SK-N-SH treated with all-trans-retinoic acid at 6 μM for 48 hours (cell line): ENCODE measurements around the gene ACOX3.

Experiments used
- ATAC-seq: fragments of 200-7000 bp; cut with Tn5 transposase; 3 replicates; pipeline ENCODE4 v1.9.1; 2020; ENCODE audit warnings: mild to moderate bottlenecking, moderate library complexity
- ARNTL ChIP-seq: fragments of 450-650 bp; formaldehyde crosslinking; IDR thresholded peaks from 2 replicates; pipeline ENCODE4 v1.5.0; 2020; ENCODE audit warnings: low read depth, mild to moderate bottlenecking, moderate library complexity, borderline replicate concordance
- BACH2 ChIP-seq: fragments of 250-450 bp; sonication (Bioruptor Pico); IDR thresholded peaks from 2 replicates; pipeline ENCODE4 v1.9.0; 2021; ENCODE audit warnings: mild to moderate bottlenecking, borderline replicate concordance
- CREB5 ChIP-seq: fragments of 250-450 bp; sonication (Bioruptor Pico); IDR thresholded peaks from 2 replicates; pipeline ENCODE4 v1.5.1; 2020; ENCODE audit warnings: low read depth, mild to moderate bottlenecking, moderate library complexity
- CSRNP3 ChIP-seq: fragments of 250-450 bp; sonication (Bioruptor Pico); IDR thresholded peaks from 2 replicates; pipeline ENCODE4 v1.5.1; 2021; ENCODE audit warnings: mild to moderate bottlenecking, moderate library complexity
- ESRRG ChIP-seq: fragments of 250-450 bp; sonication (Bioruptor Pico); IDR thresholded peaks from 2 replicates; pipeline ENCODE4 v1.6.1; 2021; ENCODE audit warnings: mild to moderate bottlenecking
- GLIS3 ChIP-seq: fragments of 250-450 bp; sonication (Bioruptor Pico); IDR thresholded peaks from 2 replicates; pipeline ENCODE4 v1.5.0; 2020; ENCODE audit warnings: mild to moderate bottlenecking, moderate library complexity
- ISL1 ChIP-seq: fragments of 250-450 bp; sonication (Bioruptor Pico); IDR thresholded peaks from 2 replicates; pipeline ENCODE4 v2.1.2; 2022; ENCODE audit warnings: mild to moderate bottlenecking, moderate library complexity
- OSR1 ChIP-seq: fragments of 250-450 bp; sonication (Bioruptor Pico); IDR thresholded peaks from 2 replicates; pipeline ENCODE4 v1.8.0; 2022; ENCODE audit warnings: moderate library complexity, mild to moderate bottlenecking, inconsistent platforms
- POU6F1 ChIP-seq: fragments of 250-450 bp; sonication (Bioruptor Pico); IDR thresholded peaks from 2 replicates; pipeline ENCODE4 v1.8.0; 2021; ENCODE audit warnings: low read depth, mild to moderate bottlenecking, moderate library complexity, borderline replicate concordance
- PPARA ChIP-seq: fragments of 250-450 bp; sonication (Bioruptor Pico); IDR thresholded peaks from 2 replicates; pipeline ENCODE4 v1.5.0; 2020; ENCODE audit warnings: mild to moderate bottlenecking, borderline replicate concordance
- RARB ChIP-seq: fragments of 250-450 bp; sonication (Bioruptor Pico); IDR thresholded peaks from 2 replicates; pipeline ENCODE4 v1.8.0; 2021; ENCODE audit warnings: mild to moderate bottlenecking, moderate library complexity
- SNAI2 ChIP-seq: fragments of 250-450 bp; sonication (Bioruptor Pico); IDR thresholded peaks from 2 replicates; pipeline ENCODE4 v1.5.0; 2020; ENCODE audit warnings: mild to moderate bottlenecking, moderate library complexity
- TCF4 ChIP-seq: fragments of 250-450 bp; sonication (Bioruptor Pico); IDR thresholded peaks from 2 replicates; pipeline ENCODE4 v1.8.0; 2021; ENCODE audit warnings: mild to moderate bottlenecking, moderate library complexity, borderline replicate concordance
- TOX ChIP-seq: fragments of 250-450 bp; sonication (Bioruptor Pico); IDR thresholded peaks from 2 replicates; pipeline ENCODE4 v1.8.0; 2021; ENCODE audit warnings: mild to moderate bottlenecking, moderate library complexity, borderline replicate concordance
- TSHZ2 ChIP-seq: fragments of 250-450 bp; sonication (Bioruptor Pico); IDR thresholded peaks from 2 replicates; pipeline ENCODE4 v1.5.0; 2020; ENCODE audit warnings: mild to moderate bottlenecking, moderate library complexity
- ZC3H10 ChIP-seq: fragments of 250-450 bp; sonication (Bioruptor Pico); IDR thresholded peaks from 2 replicates; pipeline ENCODE4 v1.5.1; 2021; ENCODE audit warnings: mild to moderate bottlenecking, moderate library complexity
- ZFP3 ChIP-seq: fragments of 250-450 bp; sonication (Bioruptor Pico); IDR thresholded peaks from 2 replicates; pipeline ENCODE4 v1.5.0; 2020; ENCODE audit warnings: mild to moderate bottlenecking, moderate library complexity
- ZFP30 ChIP-seq: fragments of 450-650 bp; formaldehyde crosslinking; IDR thresholded peaks from 2 replicates; pipeline ENCODE4 v1.5.0; 2022; ENCODE audit warnings: mild to moderate bottlenecking, moderate library complexity
- ZNF565 ChIP-seq: fragments of 450-650 bp; formaldehyde crosslinking; conservative IDR thresholded peaks from 2 replicates; pipeline ENCODE4 v1.5.0; 2020; ENCODE audit warnings: low read depth, mild to moderate bottlenecking, moderate library complexity
- ZNF70 ChIP-seq: fragments of 450-650 bp; formaldehyde crosslinking; IDR thresholded peaks from 2 replicates; pipeline ENCODE4 v1.5.0; 2020; ENCODE audit warnings: mild to moderate bottlenecking, moderate library complexity
- ZNF8 ChIP-seq: fragments of 450-650 bp; formaldehyde crosslinking; IDR thresholded peaks from 2 replicates; pipeline ENCODE4 v1.5.0; 2020; ENCODE audit warnings: mild to moderate bottlenecking, moderate library complexity

The ACOX3 gene

GRCh38 chr4:8464381-8464780 lies 23.9 kb upstream of the ACOX3 start:
- TF ChIP-seq RARB (CRISPR knock-in tag) (no peak), ZNF565 (CRISPR knock-in tag) (no peak), POU6F1 (CRISPR knock-in tag) (no peak), CREB5 (CRISPR knock-in tag) (no peak), TOX (CRISPR knock-in tag) (no peak), ZC3H10 (CRISPR knock-in tag) (no peak), ZNF8 (CRISPR knock-in tag) (no peak), SNAI2 (CRISPR knock-in tag) (no peak), OSR1 (CRISPR knock-in tag) (no peak), ZFP30 (no peak), ESRRG (CRISPR knock-in tag) (no peak), ZNF70 (CRISPR knock-in tag) (no peak), PPARA (CRISPR knock-in tag) (no peak), ARNTL (CRISPR knock-in tag) (no peak), TSHZ2 (no peak), BACH2 (CRISPR knock-in tag) (no peak), GLIS3 (CRISPR knock-in tag) (no peak)
- no peak for ATAC-seq

- no peak for TF ChIP-seq RARB (CRISPR knock-in tag)
- no peak for TF ChIP-seq ZNF70 (CRISPR knock-in tag)
- no peak for TF ChIP-seq ZC3H10 (CRISPR knock-in tag)
- no peak for TF ChIP-seq TOX (CRISPR knock-in tag)
- TF ChIP-seq TSHZ2 = no peak
- TF ChIP-seq ISL1 (CRISPR knock-in tag) = no peak
- no peak for TF ChIP-seq CSRNP3 (CRISPR knock-in tag)
- no peak for TF ChIP-seq PPARA (CRISPR knock-in tag)
- TF ChIP-seq BACH2 (CRISPR knock-in tag) = no peak
Observed at GRCh38 chr4:8463811-8464210, 23.3 kb upstream of the ACOX3 start.

GRCh38 chr4:8461616-8462015 lies 21.1 kb upstream of the ACOX3 start:
- ATAC-seq = no peak
- no peak for TF ChIP-seq ARNTL (CRISPR knock-in tag)
- TF ChIP-seq ESRRG (CRISPR knock-in tag) = no peak
- no peak for TF ChIP-seq SNAI2 (CRISPR knock-in tag)
- no peak for TF ChIP-seq ISL1 (CRISPR knock-in tag)
- TF ChIP-seq RARB (CRISPR knock-in tag) = no peak
- TF ChIP-seq CSRNP3 (CRISPR knock-in tag) = no peak
- no peak for TF ChIP-seq ZNF70 (CRISPR knock-in tag)
- no peak for TF ChIP-seq POU6F1 (CRISPR knock-in tag)
- no peak for TF ChIP-seq TCF4 (CRISPR knock-in tag)
- TF ChIP-seq ZFP30 = no peak
- no peak for TF ChIP-seq GLIS3 (CRISPR knock-in tag)
- TF ChIP-seq BACH2 (CRISPR knock-in tag) = no peak
- TF ChIP-seq PPARA (CRISPR knock-in tag) = no peak
- TF ChIP-seq OSR1 (CRISPR knock-in tag) = no peak
- no peak for TF ChIP-seq ZFP3 (CRISPR knock-in tag)

More at GRCh38 chr4:8463811-8464210, 23.3 kb upstream of the ACOX3 start:
- no peak for ATAC-seq
